ENCODE data around the gene ZNF184. TPM values are rescaled to one million over a fixed set of nuclear protein-coding genes. Genes with fewer than 3 reads are reported as not detected.

Gene ZNF184
- 7.3 and 10.2 TPM in 2 replicates for total RNA-seq (2014; rRNA removed; shearing (Covaris generic))

DNA sequence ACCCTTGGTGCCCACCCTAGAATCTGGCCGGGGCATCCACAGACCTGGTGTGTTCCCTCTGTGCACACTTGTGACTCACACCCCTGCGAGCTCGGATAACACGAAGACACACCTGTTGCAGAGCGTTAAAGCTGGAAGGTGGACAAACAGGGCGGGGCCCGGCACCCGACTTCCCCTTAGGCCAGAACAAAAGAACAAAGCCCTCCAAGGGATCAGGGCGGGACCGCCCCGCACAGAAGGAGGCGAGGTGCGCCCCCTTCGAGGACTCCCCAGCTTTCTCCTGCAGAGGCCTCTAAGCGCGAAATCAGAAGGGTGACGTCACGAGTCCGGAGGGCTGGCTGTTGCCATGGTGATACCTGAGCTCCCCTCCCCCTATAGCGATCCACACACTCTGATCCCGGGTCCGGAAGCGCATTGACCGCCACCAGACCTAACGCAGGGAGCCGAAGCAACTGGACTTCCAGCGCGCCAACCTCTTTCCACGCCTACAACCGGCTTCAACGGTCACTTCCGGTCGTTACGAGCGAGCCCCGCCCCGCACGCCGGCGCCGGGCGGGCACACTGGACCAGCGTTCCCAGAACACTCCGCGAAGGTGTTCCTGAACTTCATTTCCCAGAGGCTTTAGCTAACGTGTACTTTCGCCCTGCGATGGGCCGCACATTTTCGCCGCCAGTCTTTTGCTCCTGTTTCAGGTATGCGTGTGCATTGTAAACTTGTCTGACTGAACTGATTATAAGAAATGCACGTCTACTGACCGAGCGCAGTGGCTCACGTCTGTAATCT, at the start of gene ZNF184:
TSS of gene ZNF184 (minus strand) at position 489 of the 784 bp plus-strand sequence. CDS start 811 bp downstream, outside the sequence.
- DNase-seq (ENCODE audit: low spot score): peak; percentile 97

DNA sequence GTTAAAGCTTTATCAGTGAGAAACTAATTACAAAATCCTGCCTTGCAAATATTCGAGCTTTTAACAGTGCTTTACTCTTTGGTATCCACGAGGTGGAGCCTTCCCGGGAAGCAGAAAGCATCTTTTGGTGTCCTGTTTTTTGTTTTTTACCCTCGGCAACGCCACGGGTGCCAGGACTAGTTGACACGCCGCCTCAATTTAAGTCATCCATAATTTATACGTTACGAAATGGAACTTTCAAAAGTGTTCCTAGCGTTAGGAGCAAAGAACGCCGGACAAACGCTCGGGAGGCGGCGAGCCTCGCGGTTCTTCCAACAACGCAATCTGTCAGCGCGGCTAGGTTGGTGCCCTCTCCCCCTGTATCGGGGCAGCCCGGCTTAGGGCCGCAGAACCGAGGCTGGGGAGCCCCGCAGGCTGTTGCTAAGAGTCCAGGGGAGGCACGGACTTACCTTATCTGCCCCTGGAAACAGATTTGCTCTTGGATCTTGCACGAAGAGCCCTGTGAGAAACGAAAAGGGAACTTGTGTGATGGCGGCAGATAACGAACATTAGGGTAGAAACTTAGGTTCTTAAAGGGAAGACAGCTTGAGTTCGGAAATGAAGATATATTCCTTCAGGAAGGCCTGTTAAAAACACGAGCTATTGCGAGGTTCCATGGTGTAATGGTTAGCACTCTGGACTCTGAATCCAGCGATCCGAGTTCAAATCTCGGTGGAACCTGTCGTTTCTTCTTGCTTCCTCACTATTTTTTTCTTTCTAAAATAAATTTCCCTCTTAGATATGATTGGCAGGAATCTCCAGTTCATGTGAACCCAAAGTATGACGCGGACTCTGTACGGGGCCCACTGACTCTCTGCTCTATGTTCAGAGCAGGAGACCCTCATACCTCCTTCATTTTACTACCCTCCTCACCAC, 46.2 kb upstream of the ZNF184 start:
- DNase-seq (ENCODE audit: low spot score): peak; percentile 79

DNA sequence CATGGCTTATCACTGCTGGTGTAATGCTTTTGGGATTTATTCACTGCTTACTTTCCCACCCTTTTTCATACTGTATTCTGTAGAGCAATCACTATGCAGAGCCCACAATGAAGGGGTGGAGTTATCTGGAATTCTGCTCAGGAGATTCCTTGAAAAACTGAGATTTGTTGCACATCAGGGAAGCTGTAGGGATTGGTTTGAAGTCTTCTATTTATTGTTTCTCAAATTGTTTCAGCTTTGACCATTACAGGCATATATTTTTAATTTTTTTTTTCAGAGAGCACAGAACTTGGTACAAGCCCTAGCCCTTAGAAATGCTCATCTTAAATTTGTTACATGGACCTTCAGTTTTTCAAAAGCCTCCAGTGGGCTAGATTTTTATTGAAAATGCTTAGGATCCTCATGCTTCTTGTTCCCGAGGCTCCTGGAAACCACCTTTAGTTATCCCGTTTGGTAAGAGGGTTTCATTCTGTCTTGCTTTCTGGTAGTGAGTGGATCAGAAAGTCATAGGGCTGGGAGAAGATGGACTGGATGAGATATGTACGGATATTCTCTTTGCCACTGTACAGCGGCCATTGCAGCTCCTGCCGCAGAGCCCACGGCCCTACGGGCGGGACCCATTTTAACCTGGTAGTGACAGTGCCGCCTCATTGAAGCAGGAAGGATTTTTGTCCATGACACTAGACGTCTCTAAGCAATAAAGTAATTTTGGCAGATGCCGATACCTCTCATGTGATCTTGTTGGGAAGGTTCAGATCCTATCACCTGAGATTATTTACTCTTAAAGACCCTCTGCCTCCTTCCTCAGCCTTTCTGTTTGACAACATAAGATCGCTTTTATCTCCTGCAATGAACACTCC, 45.3 kb upstream of the ZNF184 start:
- no peak for DNase-seq (ENCODE audit: low spot score)

DNA sequence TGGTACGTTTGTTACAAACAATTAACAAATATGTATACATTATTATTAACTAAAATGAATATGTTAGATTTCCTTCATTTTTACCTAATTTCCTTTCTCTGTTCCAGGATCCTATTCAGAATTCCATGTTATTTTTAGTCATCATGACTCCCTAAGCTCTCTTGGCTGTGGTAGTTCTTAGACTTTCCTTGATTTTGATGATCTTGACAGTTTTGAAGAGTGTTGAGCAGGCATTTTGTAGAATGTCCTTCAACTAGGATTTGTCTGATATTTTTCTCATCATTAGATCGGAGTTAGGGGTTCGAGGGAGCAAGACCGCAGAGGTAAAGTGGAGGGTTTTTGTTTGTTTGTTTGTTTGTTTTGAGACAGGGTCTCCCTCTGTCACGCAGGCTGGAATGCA, 44.3 kb upstream of the ZNF184 start:
- DNase-seq (ENCODE audit: low spot score): no peak

DNA sequence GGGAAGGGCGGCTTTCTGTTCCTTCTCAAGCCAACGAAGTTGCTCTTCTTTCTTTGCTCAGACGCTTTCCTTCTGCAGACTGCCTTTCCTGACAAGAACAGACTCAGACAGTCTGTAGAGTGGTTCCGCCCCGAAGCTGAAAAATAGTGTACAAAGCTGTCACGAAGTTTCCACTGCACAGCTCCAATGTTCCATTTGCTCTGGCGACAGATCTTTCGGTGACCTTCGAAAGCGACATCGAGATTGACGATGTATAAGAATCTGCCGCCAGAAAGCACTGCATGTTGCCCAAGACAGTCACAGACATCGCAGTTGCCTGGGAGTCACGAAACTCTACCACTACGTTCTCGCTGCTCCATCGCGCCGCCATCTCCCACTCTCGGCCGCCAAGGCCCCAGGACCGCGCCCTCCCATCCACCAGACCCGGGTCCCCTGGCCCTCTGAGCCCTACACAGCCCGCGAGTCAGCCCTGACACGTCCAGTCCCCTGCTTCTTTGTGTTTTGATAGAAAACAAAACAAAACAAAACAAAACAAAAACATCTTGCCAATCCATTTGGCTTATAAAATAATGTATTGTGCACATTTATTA, 42.1 kb upstream of the ZNF184 start:
- no peak for DNase-seq (ENCODE audit: low spot score)

DNA sequence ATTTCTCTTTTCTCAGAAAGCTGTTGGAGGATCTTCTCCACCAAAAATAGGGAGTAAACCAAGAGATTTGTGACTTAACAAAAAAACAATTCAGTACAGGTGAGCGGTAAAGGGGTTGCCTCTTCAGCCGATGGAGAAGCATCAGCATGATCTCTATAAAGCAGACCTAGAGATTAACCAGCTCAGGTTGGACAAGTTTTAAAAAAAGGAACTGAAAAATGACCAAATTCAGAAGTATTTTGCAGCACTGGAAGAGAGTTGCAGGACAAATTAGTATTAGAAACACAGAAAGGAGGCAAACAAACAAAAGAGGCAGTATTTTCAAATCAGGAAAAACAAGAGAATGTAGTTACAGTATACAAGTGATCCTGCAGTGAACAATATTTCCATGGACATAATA, 39.6 kb upstream of the ZNF184 start:
- DNase-seq (ENCODE audit: low spot score): no peak

DNA sequence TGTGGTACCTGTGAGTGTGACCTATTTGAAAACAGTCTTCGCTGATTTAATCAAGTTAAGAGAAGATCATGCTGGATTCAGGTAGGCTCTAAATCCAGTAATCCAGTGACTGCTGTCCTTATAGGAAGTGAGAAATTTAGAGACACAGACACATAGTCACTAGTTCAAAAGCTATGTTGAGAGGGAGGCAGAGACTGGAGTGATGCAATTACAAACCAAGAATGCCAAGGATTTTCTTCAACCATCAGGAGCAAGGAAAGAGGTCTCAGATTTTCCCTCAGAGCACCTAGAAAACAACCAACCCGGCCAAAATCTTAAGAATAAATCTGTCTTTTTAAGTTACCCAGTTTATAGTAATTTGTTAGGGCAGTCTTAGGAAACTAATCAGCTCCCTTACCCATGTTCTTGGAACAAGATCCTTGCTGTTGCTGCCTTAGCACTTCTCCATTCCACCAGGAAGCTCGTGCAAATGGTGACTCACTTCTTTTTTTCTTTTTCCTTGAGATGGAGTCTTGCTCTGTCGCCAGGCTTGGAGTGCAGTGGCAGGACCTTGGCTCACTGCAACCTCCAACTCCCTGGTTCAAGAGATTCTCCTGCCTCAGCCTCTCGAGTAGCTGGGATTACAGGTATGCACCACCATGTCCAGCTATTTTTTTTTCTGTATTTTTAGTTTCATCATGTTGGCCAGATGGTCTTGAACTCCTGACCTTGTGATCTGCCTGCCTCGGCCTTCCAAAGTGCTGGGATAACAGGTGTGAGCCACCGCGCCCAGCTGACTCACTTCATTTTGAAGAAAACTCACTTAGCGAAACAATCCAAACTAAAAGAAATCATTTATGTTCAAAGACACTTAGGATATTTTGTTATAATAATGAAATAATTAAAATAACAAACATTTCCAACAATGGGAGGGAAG, 34.4 kb upstream of the ZNF184 start:
- DNase-seq (ENCODE audit: low spot score): peak; percentile 15

DNA sequence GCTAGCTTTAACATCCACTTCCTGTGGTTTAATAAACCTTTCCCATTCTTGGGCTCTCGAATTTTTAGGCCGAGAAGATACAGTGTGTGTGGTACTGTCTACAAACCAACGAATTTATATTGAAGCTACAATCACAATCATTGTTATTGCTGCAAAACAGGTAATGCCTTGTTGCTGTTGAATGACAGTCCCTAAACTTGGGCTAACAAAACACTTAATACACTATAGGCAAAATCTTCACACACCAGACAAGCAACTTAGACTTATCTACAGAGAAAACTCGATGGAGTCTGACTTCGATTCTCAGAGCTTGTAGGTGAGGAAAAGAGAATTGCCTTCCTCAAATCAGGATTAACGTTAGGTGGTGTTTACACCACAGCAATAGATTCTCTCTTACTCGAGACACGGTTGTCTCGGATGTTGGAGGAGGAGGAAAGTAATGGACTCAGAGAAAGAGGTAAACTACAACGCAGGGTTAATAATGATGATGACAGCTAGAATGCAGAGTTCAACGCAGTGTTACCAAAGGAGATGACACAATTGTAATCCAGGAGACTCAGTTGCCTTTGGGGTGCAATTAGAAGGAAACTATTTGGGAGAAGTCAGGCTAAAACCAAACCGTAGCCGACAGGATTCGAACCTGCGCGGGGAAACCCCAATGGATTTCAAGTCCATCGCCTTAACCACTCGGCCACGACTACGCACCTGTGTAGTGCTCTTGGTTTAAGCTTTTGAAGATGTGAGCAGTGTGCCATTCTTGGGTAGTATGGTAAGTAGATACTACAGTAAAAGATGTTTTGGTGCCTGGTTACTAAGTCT, 32.5 kb upstream of the ZNF184 start:
- peak; percentile 75 for DNase-seq (ENCODE audit: low spot score)

DNA sequence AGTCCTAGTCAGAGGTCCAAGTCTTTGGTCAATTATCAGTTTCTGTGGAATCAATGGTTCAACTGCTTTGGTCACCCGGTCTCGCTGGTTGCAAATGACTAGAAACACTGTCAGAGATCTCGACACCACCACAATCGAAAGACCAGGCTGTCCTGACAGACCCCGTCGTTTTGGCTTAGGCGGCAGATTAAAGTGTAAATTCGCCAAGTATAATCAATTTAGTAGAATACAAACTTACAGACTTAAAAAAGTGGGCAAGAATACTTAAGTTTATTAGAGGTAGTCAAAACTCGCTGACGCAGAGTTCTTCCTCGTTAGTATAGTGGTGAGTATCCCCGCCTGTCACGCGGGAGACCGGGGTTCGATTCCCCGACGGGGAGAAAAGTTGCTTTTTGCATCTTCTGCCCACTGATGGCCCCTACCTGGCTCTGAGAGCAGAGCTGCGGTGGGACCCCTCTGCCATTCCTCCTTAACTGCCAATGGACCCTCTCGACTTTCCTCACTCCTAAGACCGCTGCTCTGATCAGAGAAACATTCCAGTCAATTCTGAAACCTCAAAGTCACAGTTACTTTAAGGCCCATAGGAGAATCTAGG, 30.6 kb upstream of the ZNF184 start:
- DNase-seq (ENCODE audit: low spot score): peak; percentile 58

DNA sequence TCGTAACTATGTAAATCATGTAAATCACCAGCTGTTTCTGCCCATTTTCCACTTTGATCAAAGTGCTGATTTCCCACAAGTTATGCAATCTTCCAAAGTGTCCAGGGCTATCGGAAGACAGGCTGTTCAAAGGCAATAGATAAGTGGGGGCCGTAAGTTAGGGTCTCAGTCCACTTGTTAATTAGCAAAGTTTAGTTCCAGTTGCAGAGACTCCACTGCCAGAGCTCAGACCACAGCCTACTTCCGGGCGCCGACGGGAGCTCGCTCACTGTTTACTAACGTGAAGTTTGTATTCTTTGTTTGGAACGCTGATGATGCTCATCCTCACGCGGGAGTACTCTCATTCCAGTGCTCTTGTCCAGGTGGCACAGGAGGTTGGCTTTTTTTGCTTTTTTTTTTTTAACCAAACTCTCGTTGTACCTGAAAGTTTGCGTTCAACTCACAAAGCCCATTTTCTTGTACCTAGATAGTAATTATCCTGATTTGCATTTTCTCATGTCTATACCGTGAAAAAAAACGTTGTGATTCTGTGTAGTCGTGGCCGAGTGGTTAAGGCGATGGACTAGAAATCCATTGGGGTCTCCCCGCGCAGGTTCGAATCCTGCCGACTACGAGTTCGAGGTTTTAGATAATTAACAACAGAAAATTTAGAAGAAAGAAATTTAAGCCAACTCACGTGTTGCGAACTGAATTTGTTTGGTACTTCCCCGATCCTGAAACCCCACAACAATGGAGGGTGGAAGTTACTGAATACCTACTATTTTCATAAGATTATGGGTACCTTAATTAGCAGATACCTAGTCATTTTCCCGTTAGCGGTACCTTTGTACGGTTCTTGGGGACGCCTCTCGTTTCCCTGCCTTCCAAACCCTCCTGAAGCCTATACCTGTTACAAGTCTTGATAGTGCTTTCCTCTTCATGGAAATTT, 29.9 kb upstream of the ZNF184 start:
- peak; percentile 67 for DNase-seq (ENCODE audit: low spot score)

DNA sequence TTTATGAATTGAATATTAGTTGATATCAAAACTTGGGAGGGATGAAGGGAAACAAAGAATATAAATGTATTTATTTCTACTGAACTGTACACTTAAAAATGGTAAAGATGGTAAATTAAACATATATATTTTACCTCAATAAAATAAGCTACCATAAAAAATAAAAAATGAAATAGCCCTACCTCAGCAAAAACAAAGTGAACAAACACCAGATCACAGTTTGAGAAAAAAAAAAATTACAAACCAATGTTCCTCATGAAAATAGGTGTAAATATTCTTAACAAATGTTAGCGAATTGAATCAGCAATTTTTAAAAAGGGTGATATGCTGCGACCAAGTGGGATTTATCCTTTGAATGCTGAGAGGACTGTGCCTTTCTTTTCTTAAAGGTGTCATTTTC, 28.3 kb upstream of the ZNF184 start:
- no peak for DNase-seq (ENCODE audit: low spot score)

DNA sequence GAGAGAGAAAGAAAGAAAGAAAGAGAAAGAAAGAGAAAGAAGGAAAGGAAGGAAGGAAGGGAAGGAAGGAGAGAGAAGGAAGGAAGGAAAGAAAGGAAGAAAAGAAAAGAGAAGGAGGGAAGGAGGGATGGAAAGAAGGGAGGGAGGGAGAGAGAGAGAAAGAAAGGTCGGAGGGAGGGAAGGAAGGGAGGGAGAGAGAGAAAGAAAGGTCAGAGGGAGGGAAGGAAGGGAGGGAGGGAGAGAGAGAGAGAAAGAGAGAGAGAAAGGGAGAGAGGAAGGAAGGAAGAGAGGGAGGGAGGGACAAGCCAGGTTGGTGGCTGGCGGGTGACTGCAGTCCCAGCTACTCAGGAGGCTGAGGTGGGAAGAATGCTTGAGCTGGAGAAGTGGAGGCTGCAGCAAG, 27.3 kb upstream of the ZNF184 start:
- no peak for DNase-seq (ENCODE audit: low spot score)

DNA sequence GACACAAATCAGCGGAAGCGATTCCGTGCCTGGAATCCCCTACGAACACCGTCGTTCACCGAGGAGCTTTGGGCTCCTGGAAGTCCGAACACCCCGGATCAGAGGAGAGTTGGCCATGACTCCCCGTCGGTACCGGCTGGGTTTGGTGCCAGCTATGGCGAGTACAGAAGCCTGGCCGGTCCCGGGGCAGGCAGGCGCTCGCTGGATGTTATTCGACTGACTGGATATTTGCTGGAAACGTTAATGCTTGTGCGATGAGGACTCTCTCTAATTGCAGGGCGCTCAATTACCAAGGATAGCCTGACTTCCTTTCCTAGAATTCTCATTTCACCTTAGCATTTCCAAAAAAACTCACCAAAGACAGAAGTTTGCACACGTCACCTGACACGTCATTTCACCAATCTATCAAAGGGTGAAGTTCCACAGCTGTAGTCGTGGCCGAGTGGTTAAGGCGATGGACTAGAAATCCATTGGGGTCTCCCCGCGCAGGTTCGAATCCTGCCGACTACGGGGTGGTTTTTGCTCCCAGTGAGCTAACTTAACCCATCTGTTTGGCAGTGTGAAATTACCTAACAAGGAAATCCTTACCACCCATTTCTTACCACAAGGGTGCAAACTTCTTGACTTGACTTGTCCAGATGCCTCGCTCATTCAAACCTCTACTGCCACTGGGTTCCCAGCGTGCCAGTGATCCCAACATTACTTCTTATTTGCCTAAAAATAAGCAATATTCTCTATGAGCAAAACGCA, 22.7 kb upstream of the ZNF184 start:
- DNase-seq (ENCODE audit: low spot score): peak; percentile 84

DNA sequence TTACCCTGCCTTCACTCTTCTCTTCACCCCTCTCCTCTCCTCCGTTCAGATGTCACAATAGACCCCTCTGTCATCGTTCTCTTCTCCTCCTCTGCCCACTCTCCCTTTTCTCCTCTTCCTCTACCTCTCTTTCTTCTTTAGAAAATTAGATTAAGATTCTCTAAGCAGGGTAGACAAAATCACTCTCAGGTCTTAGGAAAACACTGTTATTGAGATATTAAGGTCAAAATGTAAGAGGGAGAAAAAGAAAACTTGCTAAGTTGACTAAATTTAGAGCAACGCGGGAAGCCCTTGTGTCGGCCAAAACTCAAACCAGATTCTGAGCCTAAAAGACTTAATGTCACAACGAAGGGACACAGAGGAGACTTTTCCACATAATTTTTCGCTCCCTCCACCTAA, 22.1 kb upstream of the ZNF184 start:
- DNase-seq (ENCODE audit: low spot score): no peak

DNA sequence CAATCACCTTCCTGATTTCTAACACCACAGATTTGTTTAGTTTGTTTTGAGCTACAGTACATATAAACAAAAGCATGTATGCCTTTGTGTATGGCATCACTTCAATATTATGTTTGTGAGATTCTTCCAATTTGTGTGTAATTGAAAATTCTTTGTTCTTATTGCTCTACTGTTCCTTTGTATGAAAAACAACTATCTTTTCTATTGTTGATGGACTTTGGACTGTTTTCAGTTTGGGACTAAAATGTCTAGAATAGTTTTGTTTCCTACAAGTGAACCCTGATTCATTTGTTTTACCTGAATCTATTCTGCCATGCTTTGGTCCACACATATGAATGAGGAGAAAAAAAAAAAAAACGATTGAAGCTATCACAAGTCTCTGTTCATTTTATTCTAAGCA, 21.2 kb upstream of the ZNF184 start:
- DNase-seq (ENCODE audit: low spot score): no peak

DNA sequence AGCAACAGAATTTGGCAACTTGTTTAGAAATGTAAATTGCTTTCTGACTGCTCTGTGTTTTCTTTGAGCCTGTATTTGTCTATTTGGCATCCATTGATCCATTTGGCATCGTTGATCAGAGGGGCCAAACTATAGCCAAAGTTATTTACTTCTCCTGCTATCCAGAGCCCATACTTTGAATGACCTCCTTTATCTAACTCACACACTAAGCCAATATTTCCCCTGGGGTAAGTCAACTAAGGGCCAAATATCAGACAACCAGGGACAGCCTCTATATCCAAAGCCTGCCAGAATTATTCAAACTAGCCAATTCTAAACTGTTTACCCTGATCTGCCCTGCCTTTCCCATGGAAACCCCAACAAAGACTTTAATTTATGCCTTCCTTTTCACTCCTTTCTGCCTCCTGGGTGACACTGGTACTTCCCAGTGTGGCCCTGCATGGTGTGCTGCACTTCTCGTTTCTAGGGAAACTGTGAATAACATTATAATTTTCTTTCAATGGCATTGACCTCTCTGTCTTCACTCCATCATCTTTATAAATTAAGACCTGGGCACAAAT, 19.8 kb upstream of the ZNF184 start:
- DNase-seq (ENCODE audit: low spot score): no peak

Data from H4 (cell line).